Adrenal gland (tissue), 12 donors: Measurements from ENCODE around the gene ANKFN1. TPM values are rescaled to one million over a fixed set of nuclear protein-coding genes. Genes with fewer than 3 reads are reported as not detected.
"Not testable (repeated sequence)": the region's sequence is repeated elsewhere in the genome, so short reads cannot be mapped to it uniquely, and the experiment has no call there.

Experiments used
- DNase-seq, 7 donors: peaks; one replicate each; pipeline ENCODE4 v3.0.0-alpha.2; 2019 to 2020
- H3K27ac ChIP-seq, 5 donors: fragments of 200-600 bp; sonication (generic) in 4 of 5; 1 replicate in 3 of 5; 2 replicates in 2 of 5; pipeline versions ENCODE4 v1.5.1 to v1.8.0; 2016 to 2020; ENCODE audit warnings: mild to moderate bottlenecking in 1 of 5
- H3K27me3 ChIP-seq: fragments of 200-600 bp; 2 replicates; pipeline ENCODE4 v1.8.0; 2021
- H3K36me3 ChIP-seq, 2 donors: fragments of 200-600 bp; replicated peaks in 1 of 2; 1 replicate in 1 of 2; 2 replicates in 1 of 2; pipeline versions ENCODE4 v1.5.1 to v1.8.0; 2018 to 2022
- H3K4me1 ChIP-seq, 2 donors: fragments of 200-600 bp; replicated peaks in 1 of 2; 1 replicate in 1 of 2; 2 replicates in 1 of 2; pipeline versions ENCODE4 v1.5.1 to v1.8.0; 2018 to 2021
- H3K4me3 ChIP-seq, 4 donors: fragments of 200-600 bp; sonication (generic) in 3 of 4; one replicate each; pipeline ENCODE4 v1.5.1; 2016 to 2018
- H3K9me3 ChIP-seq, 3 donors: fragments of 200-600 bp; sonication (generic) in 1 of 3; replicated peaks in 1 of 3; 1 replicate in 2 of 3; 2 replicates in 1 of 3; pipeline versions ENCODE4 v1.5.1 to v1.8.0; 2016 to 2021
- CTCF ChIP-seq, 6 experiments: fragments of 450-650 bp in 4 of 6; fragments of 200-600 bp in 2 of 6; sonication (generic) in 1 of 6; IDR thresholded peaks; 1 replicate in 5 of 6; 2 replicates in 1 of 6; pipeline versions ENCODE4 v1.5.1 to v1.8.0; 2016 to 2021; ENCODE audit warnings: antibody characterized with exemption in 6 of 6, mild to moderate bottlenecking in 2 of 6, moderate library complexity in 1 of 6
- POLR2A ChIP-seq, 2 donors: fragments of 450-650 bp; IDR thresholded peaks; one replicate each; pipeline ENCODE4 v1.6.1; 2017; ENCODE audit warnings: antibody characterized with exemption in 2 of 2, mild to moderate bottlenecking in 2 of 2, moderate library complexity in 1 of 2
- WGBS, 4 donors: extraction: QIAGEN DNeasy Blood & Tissue Kit in 2 of 4; methylation state at CpG; one replicate each; pipeline versions ENCODE4 v1.1.5 to v1.1.7; 2013 to 2017; 5-methylcytosine and 5-hydroxymethylcytosine counted together
- intact Hi-C, 2 donors: fragments of 100-400 bp; cut with DNase I; formaldehyde crosslinking; loops; one replicate each; pipeline versions ENCODE4 v1.14.1 to v1.15.0; 2022 to 2023
- polyA plus RNA-seq, 3 donors: library from polyadenylated mRNA; stranded (reverse); fragments of 200-250 nt in 2 of 3; fragments of 350-450 nt in 1 of 3; fragmentation: Illumina TruSeq in 1 of 3; extraction: RNeasy Lipid Tissue Mini Kit (QIAGEN cat#74804) in 1 of 3; gene quantifications; one replicate each; pipeline ENCODE4 v1.2.3, GENCODE V29; 2013 to 2014
- total RNA-seq, 9 donors: library from RNA; depleted of rRNA in 4 of 9; stranded (reverse); fragments of >200 nt in 4 of 9; fragments of 120-200 nt in 1 of 9; fragmentation: NEBNext Ultra II Directional in 1 of 9; extraction: Animal tissue kit (Norgen Biotek cat#: 25700) in 1 of 9; gene quantifications; one replicate each; pipeline versions ENCODE4 v1.1.0 to v1.2.4, GENCODE V29; 2013 to 2023
- donor health status: healthy with polysubstance abuse.
- donor health status: Bipolar disorder and iron deficiency.
- donor health status: DM: yes; HTN: yes; CAD: no.
- donor health status: DM: no; HTN: no; CAD: no.
- donor health status: DM: no; HTN: no; CAD: no.
- donor health status: DM: yes; HTN: yes; CAD: no.

ANKFN1 gene
- total and polyA plus RNA-seq, 12 donors: 0.18 to 1.6 (median 0.41) TPM; not detected in 5

GRCh38 chr17:56274491-56274890 lies 121.2 kb downstream of the ANKFN1 start:
- DNase-seq: no peak
- no peaks in the 10 kb centered on the region for H3K4me1 ChIP-seq
- WGBS, 4 donors: 81 to 95% (median 87%) methylated on average over 3 of the region's 3 CpGs
- TF ChIP-seq POLR2A (IDR thresholded peaks at IDR 0.05) (no peak), CTCF (IDR thresholded peaks at IDR 0.05) (no peak)
- no peak overlapping the region for H3K27ac ChIP-seq
- no peaks in the 10 kb centered on the region for H3K27me3 ChIP-seq
- H3K9me3 ChIP-seq: no peaks in the 10 kb centered on the region
- no peaks in the 10 kb centered on the region for H3K36me3 ChIP-seq
- intact Hi-C loops: no loop called here
- no peak overlapping the region for H3K4me3 ChIP-seq

GRCh38 chr17:56284482-56284881 lies 131.2 kb downstream of the ANKFN1 start:
- Histone ChIP-seq H3K27ac (no peak overlapping the region), H3K27me3 (no peaks in the 10 kb centered on the region), H3K9me3 (no peaks in the 10 kb centered on the region), H3K4me1 (no peaks in the 10 kb centered on the region), H3K4me3 (no peak overlapping the region), H3K36me3 (no peaks in the 10 kb centered on the region)
- DNase-seq: no peak
- WGBS, 4 donors: 64 to 71% (median 69%) methylated on average over 4 of the region's 4 CpGs
- TF ChIP-seq CTCF (IDR thresholded peaks at IDR 0.05): no peak
- no peak for TF ChIP-seq POLR2A (IDR thresholded peaks at IDR 0.05)
- intact Hi-C loops: no loop called here

DNA sequence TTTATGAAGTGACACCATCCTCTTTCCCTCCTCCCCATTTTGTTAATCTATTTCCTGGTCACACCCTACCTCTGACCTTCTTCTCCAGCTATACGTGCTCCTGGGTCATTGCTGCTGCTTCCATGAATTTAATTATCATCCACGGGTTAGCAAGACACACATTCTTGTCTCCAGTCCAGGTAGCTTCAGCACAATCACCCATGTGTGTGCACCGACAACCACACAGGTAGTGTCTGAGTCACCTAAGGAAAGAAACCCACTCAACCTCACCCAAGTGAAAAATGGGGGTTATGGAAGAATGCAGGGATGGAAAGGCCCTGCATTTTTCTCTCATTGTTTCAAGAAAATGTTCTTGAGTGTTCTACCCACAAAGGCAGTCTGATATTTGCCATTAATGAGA lies 135.5 kb downstream of the ANKFN1 start:
- intact Hi-C loops, H3K9me3 ChIP-seq, H3K4me3 ChIP-seq, H3K4me1 ChIP-seq, DNase-seq, H3K36me3 ChIP-seq, H3K27me3 ChIP-seq, H3K27ac ChIP-seq: not testable (repeated sequence)
- WGBS, 4 donors: 75 to 82% (median 78%) methylated on average over 3 of the region's 3 CpGs

DNA sequence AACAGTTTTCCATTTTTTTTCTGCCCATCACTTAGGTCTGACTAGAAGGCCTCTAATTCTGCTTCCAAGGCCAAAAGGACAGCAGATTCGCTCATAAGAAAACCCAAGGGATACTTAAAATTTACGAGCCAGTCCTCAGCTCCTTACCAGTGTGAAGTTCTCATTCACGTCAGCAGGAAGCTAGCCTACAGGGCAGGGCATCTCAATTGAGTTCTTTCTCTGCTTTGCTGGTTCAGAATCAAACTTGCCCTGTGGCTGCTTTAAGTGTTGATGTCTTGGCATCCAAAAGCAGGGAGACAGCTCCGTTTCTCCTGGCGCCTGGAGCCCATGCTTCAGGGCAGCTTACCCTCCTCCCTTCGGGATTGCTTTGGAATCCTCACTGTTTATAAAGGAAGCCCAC lies 136.0 kb downstream of the ANKFN1 start:
- DNase-seq: no peak
- no peak overlapping the region for H3K4me3 ChIP-seq
- TF ChIP-seq CTCF (IDR thresholded peaks at IDR 0.05) (no peak), POLR2A (IDR thresholded peaks at IDR 0.05) (no peak)
- H3K36me3 ChIP-seq: no peaks in the 10 kb centered on the region
- H3K4me1 ChIP-seq: no peaks in the 10 kb centered on the region
- H3K27me3 ChIP-seq: no peaks in the 10 kb centered on the region
- WGBS, 4 donors: 56 to 65% (median 62%) methylated on average over 6 of the region's 6 CpGs
- intact Hi-C loops: no loop called here
- no peaks in the 10 kb centered on the region for H3K9me3 ChIP-seq
- H3K27ac ChIP-seq: no peak overlapping the region

DNA sequence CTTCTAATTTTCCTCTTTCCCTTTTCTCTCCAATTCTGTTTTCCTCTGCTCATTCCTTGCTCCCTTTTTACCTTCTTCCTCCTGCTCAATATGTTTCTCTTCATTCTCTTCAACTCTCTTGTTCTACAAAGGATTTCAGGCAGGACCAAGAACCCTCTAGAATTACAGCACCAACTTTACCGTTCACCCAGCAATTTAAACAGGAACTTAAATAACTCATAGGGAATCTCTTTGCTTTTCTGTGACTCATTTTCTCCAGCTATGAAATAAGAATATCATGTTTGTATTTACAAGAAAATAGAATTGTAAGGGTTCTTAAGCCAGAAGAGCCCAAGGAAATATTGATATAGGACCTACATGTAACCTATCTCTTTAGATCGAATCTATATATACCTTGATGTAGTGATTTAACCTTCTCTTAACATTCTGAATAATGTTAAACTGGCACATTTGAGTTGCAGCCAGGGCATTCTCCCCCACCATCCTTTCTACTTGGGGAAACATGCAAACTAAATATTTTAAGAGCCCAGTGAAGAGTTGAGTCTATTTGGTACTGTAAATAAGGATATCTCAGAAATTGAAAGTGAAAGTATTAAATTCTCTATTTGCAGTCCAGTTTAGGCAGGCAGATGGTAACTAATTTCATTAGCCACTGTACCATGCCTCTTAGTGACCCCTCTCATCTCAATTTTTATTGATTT lies 137.0 kb downstream of the ANKFN1 start:
- peak overlapping the region in 1 of 4 donors; percentile 27 for H3K4me3 ChIP-seq
- 77 to 84% (median 82%) methylated on average over 2 of the region's 2 CpGs for WGBS, 4 donors

More for the DNA sequence above, 137.0 kb downstream of the ANKFN1 start:
- TF ChIP-seq POLR2A (IDR thresholded peaks at IDR 0.05) (no peak), CTCF (IDR thresholded peaks at IDR 0.05) (no peak)
- Histone ChIP-seq H3K4me1 (no peaks in the 10 kb centered on the region), H3K9me3 (no peaks in the 10 kb centered on the region), H3K27ac (no peak overlapping the region), H3K36me3 (no peaks in the 10 kb centered on the region), H3K27me3 (no peaks in the 10 kb centered on the region)
- intact Hi-C loops: no loop called here
- no peak for DNase-seq
